Activated T-helper 17 cell treated with anti-CD3 and anti-CD28 coated beads, Interleukin-2, amount 50 U/mL, for 72 hours (primary cell): Measurements from ENCODE around the gene GRAMD2A. TPM values are rescaled to one million over a fixed set of nuclear protein-coding genes. Genes with fewer than 3 reads are reported as not detected.
"Not testable (repeated sequence)": the region's sequence is repeated elsewhere in the genome, so short reads cannot be mapped to it uniquely, and the experiment has no call there.

Experiments used
- ATAC-seq: fragments of 150-1000 bp; cut with Tn5 transposase; replicated peaks from 2 replicates; pipeline ENCODE4 v1.10.0; 2021; ENCODE audit warnings: mild to moderate bottlenecking, moderate library complexity
- H3K27ac Mint-ChIP-seq: one replicate; pipeline ENCODE4 v1.8.0; 2022; ENCODE audit warnings: mixed read lengths
- H3K27me3 Mint-ChIP-seq: one replicate; pipeline ENCODE4 v1.8.0; 2022; ENCODE audit warnings: mixed read lengths
- H3K36me3 Mint-ChIP-seq: one replicate; pipeline ENCODE4 v1.8.0; 2022; ENCODE audit warnings: low read depth, mild to moderate bottlenecking, mixed read lengths
- H3K4me1 Mint-ChIP-seq: one replicate; pipeline ENCODE4 v1.8.0; 2022; ENCODE audit warnings: mixed read lengths
- H3K4me3 Mint-ChIP-seq: one replicate; pipeline ENCODE4 v1.8.0; 2022; ENCODE audit warnings: mild to moderate bottlenecking, mixed read lengths
- H3K9me3 Mint-ChIP-seq: one replicate; pipeline ENCODE4 v1.8.0; 2022; ENCODE audit warnings: mixed read lengths
- total RNA-seq, 2 donors: library from RNA; stranded (reverse); gene quantifications; one replicate each; pipeline ENCODE4 v1.2.3, GENCODE V29; 2022

GRAMD2A gene
- total RNA-seq, 2 donors from 2014 or later = 0.50 TPM; not detected in 1

DNA sequence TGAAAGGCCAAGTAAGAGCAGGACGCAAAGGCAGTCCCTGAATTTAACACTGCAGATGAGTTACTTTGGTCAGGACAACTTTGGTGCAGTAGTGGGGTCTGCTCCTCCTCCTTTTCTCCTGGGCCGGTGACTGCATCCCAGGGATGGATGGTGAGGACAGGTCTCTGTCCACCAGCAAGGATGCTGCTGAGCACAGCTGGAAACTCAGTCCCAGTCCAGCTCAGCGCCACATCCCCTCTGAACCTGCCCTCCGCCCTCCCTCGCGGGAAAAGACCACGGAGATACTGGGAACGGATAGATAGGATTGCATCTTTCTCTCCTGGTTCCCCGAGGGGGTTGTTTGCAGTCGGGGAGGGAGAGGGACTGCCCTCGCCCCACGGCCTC, 13.8 kb downstream of the GRAMD2A start:
- Mint-ChIP-seq H3K4me3 (no peak overlapping the region), H3K4me1 (no peaks in the 10 kb centered on the region), H3K27me3 (peaks cover 30% of the 10 kb centered on the region), H3K9me3 (no peaks in the 10 kb centered on the region), H3K36me3 (no peaks in the 10 kb centered on the region), H3K27ac (no peak overlapping the region)
- no peak for ATAC-seq

- Mint-ChIP-seq H3K36me3 (no peaks in the 10 kb centered on the region), H3K9me3 (no peaks in the 10 kb centered on the region), H3K4me1 (no peaks in the 10 kb centered on the region), H3K27me3 (peaks cover 30% of the 10 kb centered on the region), H3K4me3 (no peak overlapping the region), H3K27ac (no peak overlapping the region)
- ATAC-seq = no peak
These were observed 14.9 kb downstream of the GRAMD2A start for GRCh38 chr15:72182673-72183072.

- H3K27me3 Mint-ChIP-seq = peaks cover 30% of the 10 kb centered on the region
- no peak overlapping the region for H3K27ac Mint-ChIP-seq
- no peak overlapping the region for H3K4me3 Mint-ChIP-seq
- ATAC-seq = no peak
- H3K9me3 Mint-ChIP-seq = no peaks in the 10 kb centered on the region
- no peaks in the 10 kb centered on the region for H3K36me3 Mint-ChIP-seq
- H3K4me1 Mint-ChIP-seq = no peaks in the 10 kb centered on the region
These were observed 15.3 kb downstream of the GRAMD2A start for GRCh38 chr15:72182244-72182643.

GRCh38 chr15:72180761-72181324, 16.7 kb downstream of the GRAMD2A start:
- Mint-ChIP-seq H3K36me3 (no peaks in the 10 kb centered on the region), H3K4me3 (no peak overlapping the region), H3K4me1 (no peaks in the 10 kb centered on the region), H3K27ac (no peak overlapping the region), H3K27me3 (peaks cover 30% of the 10 kb centered on the region), H3K9me3 (no peaks in the 10 kb centered on the region)
- no peak for ATAC-seq

- no peaks in the 10 kb centered on the region for H3K36me3 Mint-ChIP-seq
- peaks cover 32% of the 10 kb centered on the region for H3K27me3 Mint-ChIP-seq
- no peak overlapping the region for H3K27ac Mint-ChIP-seq
- no peaks in the 10 kb centered on the region for H3K9me3 Mint-ChIP-seq
- H3K4me1 Mint-ChIP-seq = no peaks in the 10 kb centered on the region
- no peak overlapping the region for H3K4me3 Mint-ChIP-seq
- ATAC-seq = no peak
These were observed 17.5 kb downstream of the GRAMD2A start for GRCh38 chr15:72179950-72180581.

DNA sequence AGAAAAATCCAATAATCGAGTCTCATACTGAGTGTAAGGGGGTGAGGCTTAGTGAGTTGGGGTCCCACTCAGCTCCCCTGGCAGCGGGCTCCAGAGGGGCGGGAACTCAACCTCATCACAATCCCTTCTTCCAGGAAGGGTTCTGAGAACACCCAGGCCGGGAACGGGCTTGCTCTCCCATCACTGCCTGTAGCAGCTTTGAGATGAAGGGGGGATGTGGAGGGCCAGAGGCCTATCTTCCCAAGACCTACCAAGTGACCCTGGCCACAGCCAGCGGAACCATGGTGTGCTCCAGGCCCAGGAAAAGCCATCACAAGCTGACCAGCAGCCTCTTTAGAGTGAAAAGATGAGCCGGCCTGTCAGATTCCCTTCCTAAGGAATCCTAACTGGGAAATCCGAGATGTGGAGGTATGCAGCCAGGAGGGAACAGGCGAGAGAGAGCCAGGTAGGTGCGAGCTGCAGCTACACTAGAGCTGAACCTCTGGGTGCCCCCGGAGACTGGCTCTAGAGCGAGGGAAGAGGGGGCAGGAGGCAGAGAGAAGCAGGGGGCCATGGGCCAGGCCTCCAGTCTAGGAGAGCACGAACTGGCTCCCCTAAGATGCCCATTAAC, 18.5 kb downstream of the GRAMD2A start:
- H3K27me3 Mint-ChIP-seq = peaks cover 29% of the 10 kb centered on the region
- no peak overlapping the region for H3K27ac Mint-ChIP-seq
- H3K4me1 Mint-ChIP-seq = no peaks in the 10 kb centered on the region
- ATAC-seq = no peak
- no peaks in the 10 kb centered on the region for H3K9me3 Mint-ChIP-seq
- no peaks in the 10 kb centered on the region for H3K36me3 Mint-ChIP-seq
- no peak overlapping the region for H3K4me3 Mint-ChIP-seq

GRCh38 chr15:72176743-72177142, 20.8 kb downstream of the GRAMD2A start:
- H3K9me3 Mint-ChIP-seq = no peaks in the 10 kb centered on the region
- ATAC-seq = no peak
- no peaks in the 10 kb centered on the region for H3K4me1 Mint-ChIP-seq
- H3K4me3 Mint-ChIP-seq = no peak overlapping the region
- H3K27me3 Mint-ChIP-seq = peaks cover 18% of the 10 kb centered on the region
- no peaks in the 10 kb centered on the region for H3K36me3 Mint-ChIP-seq
- no peak overlapping the region for H3K27ac Mint-ChIP-seq

GRCh38 chr15:72176159-72176558, 21.4 kb downstream of the GRAMD2A start:
- H3K4me1 Mint-ChIP-seq = no peaks in the 10 kb centered on the region
- no peak overlapping the region for H3K27ac Mint-ChIP-seq
- H3K27me3 Mint-ChIP-seq = peaks cover 12% of the 10 kb centered on the region
- no peaks in the 10 kb centered on the region for H3K9me3 Mint-ChIP-seq
- H3K36me3 Mint-ChIP-seq = no peaks in the 10 kb centered on the region
- no peak overlapping the region for H3K4me3 Mint-ChIP-seq
- no peak for ATAC-seq

DNA sequence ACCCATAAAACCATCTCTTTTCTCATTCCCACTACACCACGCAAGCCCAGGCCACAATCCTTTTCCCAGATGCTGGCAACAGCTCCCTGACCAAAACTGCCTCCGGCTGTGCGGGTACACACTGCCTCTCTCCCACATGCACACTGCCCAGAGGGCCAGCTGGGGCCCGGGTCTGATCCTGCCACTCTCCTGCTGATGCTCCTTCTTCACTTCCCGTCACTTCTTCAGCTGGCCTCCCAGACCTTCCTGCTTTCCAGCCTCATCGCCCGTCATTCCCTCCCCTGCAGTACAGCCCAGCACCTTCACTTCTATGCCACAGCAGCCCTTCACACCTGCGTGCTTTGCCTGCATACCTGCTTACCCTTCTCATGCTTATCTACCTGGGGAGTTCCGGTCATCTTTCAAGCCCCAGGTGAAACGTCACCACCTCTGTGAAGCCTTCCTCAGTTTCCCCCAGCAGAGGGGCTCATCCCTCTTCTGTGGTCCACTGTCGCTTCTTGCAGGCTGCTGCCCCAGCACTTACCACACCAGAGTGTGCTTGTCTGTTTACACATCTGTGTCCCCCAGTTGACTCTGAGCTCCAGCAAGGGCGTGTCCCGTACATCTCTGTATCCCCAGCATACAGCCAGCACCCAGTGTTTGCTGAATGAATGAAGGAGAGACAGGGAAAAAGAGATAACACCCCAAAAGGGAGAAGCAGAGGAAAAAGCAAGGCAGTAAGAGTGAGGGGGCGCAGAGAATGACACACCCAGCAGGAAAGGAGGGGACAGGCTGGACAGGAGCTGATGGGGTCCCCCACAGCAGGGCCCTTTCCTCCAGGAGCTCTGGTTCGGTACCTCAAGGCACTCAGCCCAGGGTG, 22.2 kb downstream of the GRAMD2A start:
- H3K4me3 Mint-ChIP-seq = no peak overlapping the region
- no peaks in the 10 kb centered on the region for H3K36me3 Mint-ChIP-seq
- no peaks in the 10 kb centered on the region for H3K4me1 Mint-ChIP-seq
- H3K27ac Mint-ChIP-seq = no peak overlapping the region
- H3K9me3 Mint-ChIP-seq = no peaks in the 10 kb centered on the region
- H3K27me3 Mint-ChIP-seq = peaks cover 7% of the 10 kb centered on the region
- no peak for ATAC-seq

GRCh38 chr15:72174551-72175165, 22.9 kb downstream of the GRAMD2A start:
- H3K27ac Mint-ChIP-seq = no peak overlapping the region
- no peaks in the 10 kb centered on the region for H3K4me1 Mint-ChIP-seq
- peaks cover 7% of the 10 kb centered on the region for H3K27me3 Mint-ChIP-seq
- ATAC-seq = no peak
- H3K36me3 Mint-ChIP-seq = no peaks in the 10 kb centered on the region
- no peak overlapping the region for H3K4me3 Mint-ChIP-seq
- H3K9me3 Mint-ChIP-seq = no peaks in the 10 kb centered on the region

DNA sequence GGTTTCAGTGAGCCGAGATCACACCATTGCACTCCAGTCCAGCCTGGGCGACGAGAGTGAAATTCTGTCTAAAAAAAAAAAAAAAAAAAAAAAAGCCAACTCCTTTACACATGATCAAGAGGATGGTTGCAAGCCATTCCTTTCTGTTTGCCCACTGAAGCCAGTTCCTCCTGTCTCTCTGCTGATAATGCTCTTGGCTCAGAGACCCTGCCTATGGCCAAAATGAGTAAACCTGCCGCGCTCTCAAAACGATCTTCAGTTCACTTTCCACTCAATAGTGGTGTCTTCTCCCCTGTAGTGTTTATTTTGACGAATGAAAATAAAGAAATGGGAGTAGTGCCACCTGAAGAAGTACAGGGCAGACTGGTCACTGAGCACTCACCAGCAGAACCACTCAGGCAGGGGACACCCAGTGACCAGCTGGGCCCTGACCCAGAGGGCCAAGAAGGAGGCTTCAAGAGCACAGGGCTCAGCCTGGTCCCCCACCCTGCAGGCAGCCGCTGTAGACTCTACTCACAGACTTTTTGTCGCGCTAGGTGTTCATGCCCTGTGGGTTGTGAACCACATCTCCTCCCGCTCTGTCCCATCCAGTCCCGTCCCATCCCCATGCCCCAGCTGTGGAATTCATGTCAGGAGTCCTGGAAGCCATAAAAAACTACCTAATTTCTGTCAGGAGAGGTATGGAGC, 23.6 kb downstream of the GRAMD2A start:
- H3K9me3 Mint-ChIP-seq = no peaks in the 10 kb centered on the region
- H3K36me3 Mint-ChIP-seq = no peaks in the 10 kb centered on the region
- no peaks in the 10 kb centered on the region for H3K4me1 Mint-ChIP-seq
- H3K27ac Mint-ChIP-seq = no peak overlapping the region
- no peak overlapping the region for H3K4me3 Mint-ChIP-seq
- no peak for ATAC-seq
- peaks cover 7% of the 10 kb centered on the region for H3K27me3 Mint-ChIP-seq

- Mint-ChIP-seq H3K9me3 (no peaks in the 10 kb centered on the region), H3K4me3 (no peak overlapping the region), H3K36me3 (no peaks in the 10 kb centered on the region), H3K4me1 (no peaks in the 10 kb centered on the region), H3K27ac (no peak overlapping the region), H3K27me3 (peaks cover 7% of the 10 kb centered on the region)
- no peak for ATAC-seq
These were observed 24.2 kb downstream of the GRAMD2A start for GRCh38 chr15:72173401-72173800.

GRCh38 chr15:72172796-72173195, 24.8 kb downstream of the GRAMD2A start:
- H3K9me3 Mint-ChIP-seq = no peaks in the 10 kb centered on the region
- no peaks in the 10 kb centered on the region for H3K36me3 Mint-ChIP-seq
- H3K4me3 Mint-ChIP-seq = no peak overlapping the region
- peaks cover 7% of the 10 kb centered on the region for H3K27me3 Mint-ChIP-seq
- no peak overlapping the region for H3K27ac Mint-ChIP-seq
- H3K4me1 Mint-ChIP-seq = no peaks in the 10 kb centered on the region
- no peak for ATAC-seq

- not testable (repeated sequence) for H3K4me1 Mint-ChIP-seq, H3K9me3 Mint-ChIP-seq, H3K4me3 Mint-ChIP-seq, H3K27me3 Mint-ChIP-seq, H3K27ac Mint-ChIP-seq, H3K36me3 Mint-ChIP-seq, ATAC-seq
These were observed 25.6 kb downstream of the GRAMD2A start for GRCh38 chr15:72171978-72172377.
